NCI-H2227 (cell line): Measurements from ENCODE around the gene FHL2.

Source experiments
- DNase-seq: peaks from one replicate; lab custom pipeline; 2025; ENCODE audit not compliant: unreplicated experiment; lab: John Stamatoyannopoulos, UW

Gene FHL2

GRCh38 chr2:105321875-105322646, 76.8 kb downstream of the FHL2 start:
- no peak for DNase-seq

DNA sequence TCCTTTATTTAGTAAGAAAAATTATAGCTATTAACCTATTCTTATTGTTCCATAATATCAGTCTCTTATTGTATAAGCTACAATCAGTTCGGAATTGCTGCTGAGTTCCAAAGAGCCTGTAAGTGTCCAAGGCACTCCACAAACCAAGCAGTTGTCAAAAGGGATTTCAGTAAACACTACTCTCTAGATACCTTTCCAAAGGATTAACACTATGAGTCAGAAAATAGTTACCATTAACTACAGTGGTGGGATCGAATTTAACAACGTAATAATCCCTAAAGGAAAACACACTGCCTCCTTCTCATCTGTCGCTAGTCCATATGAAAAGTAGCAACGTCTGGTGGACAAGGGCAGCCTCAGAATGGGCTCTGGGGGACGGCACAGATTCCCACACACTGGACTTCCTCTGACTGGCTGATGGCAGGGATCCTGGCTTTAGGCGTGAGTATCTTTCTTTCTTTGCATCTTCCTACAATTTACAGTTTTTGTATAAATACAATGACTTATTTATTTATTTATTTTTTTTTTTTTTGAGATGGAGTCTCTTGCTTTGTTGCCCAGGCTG, 78.1 kb downstream of the FHL2 start:
- peak; percentile 76 for DNase-seq

GRCh38 chr2:105317937-105318336, 80.9 kb downstream of the FHL2 start:
- no peak for DNase-seq

- no peak for DNase-seq
These were observed 83.5 kb downstream of the FHL2 start for GRCh38 chr2:105315314-105315713.

DNA sequence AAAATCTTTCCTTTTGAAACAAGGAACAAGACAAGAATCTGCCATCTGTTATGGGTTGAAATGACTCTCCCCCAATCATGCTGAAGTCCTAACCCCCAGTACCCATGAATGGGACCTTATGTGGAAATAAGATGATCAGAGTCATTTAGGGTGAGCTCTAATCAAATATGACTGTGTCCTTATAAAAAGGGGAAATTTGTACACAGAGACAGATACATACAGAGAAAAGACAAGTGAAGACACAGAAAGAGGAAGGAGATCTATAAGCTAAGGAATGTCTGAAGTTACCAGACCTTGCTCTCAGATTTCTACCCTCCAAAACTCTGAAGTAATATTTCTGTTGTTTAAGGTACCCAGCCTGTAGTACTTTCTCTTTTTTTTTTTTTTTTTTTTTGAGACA, 85.0 kb downstream of the FHL2 start:
- DNase-seq = no peak
